ENCODE measurements around the gene TRNP1. TPM values are rescaled to one million over a fixed set of nuclear protein-coding genes. Genes with fewer than 3 reads are reported as not detected.

TRNP1 gene
- total RNA-seq, 4 donors from 2014 or later, result 14.9 to 29.4 (median 20.2) TPM

DNA sequence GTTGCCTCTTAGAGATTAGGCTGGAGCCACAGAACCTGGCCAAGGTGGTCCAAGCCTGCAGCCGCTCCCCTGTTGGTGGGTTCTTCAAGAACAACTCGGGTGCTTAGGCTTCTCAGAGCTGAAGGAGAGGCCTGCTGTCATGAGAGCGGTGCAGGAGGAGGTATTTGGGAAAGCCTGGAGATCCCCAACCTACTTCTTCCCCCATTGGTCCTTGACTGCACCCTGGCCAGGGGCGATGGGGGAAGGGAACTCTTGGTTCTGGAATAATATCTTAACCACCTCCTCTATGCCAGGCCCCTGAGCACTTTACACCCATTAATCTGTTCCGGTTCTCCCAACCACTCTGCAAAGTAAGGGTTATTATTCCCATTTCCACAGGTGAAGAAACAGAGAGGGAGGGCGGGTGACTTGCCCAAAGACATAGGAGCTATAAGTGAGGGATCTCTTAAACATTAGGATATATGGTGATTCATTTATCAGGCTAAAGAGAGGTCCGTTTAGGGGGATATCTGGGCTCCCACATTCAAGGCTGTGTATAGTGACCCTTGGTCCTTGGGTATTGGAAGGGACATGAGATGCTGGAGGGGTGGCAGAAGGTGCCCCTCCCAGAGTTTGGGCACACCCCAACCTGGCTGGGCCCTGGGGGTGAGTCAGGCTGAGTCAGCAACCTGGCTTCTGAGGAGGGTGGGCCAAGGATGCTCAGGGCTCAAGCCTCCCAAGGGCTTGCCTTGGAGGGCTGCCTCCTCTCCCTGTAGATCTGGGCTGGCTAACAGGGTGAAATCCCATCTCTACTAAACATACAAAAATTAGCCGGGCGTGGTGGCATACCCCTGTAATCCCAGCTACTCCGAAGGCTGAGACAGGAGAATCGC, 5.2 kb downstream of the TRNP1 start:
- WGBS, 2 donors, result 47 to 54% methylated on average over 11 of the region's 11 CpGs
- no peak for TF ChIP-seq POLR2A (IDR thresholded peaks at IDR 0.05)
- TF ChIP-seq, protein P1, sequence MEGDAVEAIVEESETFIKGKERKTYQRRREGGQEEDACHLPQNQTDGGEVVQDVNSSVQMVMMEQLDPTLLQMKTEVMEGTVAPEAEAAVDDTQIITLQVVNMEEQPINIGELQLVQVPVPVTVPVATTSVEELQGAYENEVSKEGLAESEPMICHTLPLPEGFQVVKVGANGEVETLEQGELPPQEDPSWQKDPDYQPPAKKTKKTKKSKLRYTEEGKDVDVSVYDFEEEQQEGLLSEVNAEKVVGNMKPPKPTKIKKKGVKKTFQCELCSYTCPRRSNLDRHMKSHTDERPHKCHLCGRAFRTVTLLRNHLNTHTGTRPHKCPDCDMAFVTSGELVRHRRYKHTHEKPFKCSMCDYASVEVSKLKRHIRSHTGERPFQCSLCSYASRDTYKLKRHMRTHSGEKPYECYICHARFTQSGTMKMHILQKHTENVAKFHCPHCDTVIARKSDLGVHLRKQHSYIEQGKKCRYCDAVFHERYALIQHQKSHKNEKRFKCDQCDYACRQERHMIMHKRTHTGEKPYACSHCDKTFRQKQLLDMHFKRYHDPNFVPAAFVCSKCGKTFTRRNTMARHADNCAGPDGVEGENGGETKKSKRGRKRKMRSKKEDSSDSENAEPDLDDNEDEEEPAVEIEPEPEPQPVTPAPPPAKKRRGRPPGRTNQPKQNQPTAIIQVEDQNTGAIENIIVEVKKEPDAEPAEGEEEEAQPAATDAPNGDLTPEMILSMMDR (IDR thresholded peaks at IDR 0.05), result no peak
- DNase-seq (ENCODE audit: low spot score in 2 of 2), result no peak
- H3K4me3 ChIP-seq (ENCODE audit: low read depth, poor library complexity, severe bottlenecking), result no peak overlapping the region
- intact Hi-C loops (cut with DNase I; ENCODE audit: low total_unique reads), result no loop called here

DNA sequence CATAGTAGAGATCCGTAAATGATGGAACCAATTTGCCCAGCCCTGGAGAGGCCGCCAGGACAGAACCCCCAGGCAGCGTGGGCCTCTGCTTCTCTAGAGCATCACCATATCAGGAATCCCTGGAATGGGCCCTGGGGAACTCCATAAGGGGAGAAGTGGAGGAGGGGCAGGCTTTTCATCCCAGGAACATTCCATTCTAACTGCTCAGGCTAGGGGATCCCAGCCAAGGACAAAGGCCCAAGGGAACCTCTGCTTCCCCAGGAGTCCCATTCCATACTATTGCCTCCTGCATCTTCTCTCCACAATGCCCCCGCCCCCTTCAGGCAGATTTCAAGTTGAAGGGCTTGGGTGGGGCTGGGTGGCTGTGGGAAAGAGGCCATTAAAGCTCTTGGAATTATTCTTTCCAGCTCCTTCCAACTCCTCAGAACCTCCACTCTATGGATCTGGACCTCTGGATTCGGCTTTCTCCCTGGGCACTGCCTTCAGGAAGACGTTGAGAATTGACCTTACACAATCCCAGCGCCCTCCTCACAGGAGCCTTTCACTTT, 6.0 kb downstream of the TRNP1 start:
- WGBS, 2 donors, result 36 to 37% methylated on average over 7 of the region's 7 CpGs
- H3K4me3 ChIP-seq (ENCODE audit: low read depth, poor library complexity, severe bottlenecking), result no peak overlapping the region
- peak in 1 of 2 donors; percentile 79 for DNase-seq (ENCODE audit: low spot score in 2 of 2)
- TF ChIP-seq, protein P1 (IDR thresholded peaks at IDR 0.05), result no peak
- no peak for TF ChIP-seq POLR2A (IDR thresholded peaks at IDR 0.05)
- intact Hi-C loops (cut with DNase I; ENCODE audit: low total_unique reads), result no loop called here

DNA sequence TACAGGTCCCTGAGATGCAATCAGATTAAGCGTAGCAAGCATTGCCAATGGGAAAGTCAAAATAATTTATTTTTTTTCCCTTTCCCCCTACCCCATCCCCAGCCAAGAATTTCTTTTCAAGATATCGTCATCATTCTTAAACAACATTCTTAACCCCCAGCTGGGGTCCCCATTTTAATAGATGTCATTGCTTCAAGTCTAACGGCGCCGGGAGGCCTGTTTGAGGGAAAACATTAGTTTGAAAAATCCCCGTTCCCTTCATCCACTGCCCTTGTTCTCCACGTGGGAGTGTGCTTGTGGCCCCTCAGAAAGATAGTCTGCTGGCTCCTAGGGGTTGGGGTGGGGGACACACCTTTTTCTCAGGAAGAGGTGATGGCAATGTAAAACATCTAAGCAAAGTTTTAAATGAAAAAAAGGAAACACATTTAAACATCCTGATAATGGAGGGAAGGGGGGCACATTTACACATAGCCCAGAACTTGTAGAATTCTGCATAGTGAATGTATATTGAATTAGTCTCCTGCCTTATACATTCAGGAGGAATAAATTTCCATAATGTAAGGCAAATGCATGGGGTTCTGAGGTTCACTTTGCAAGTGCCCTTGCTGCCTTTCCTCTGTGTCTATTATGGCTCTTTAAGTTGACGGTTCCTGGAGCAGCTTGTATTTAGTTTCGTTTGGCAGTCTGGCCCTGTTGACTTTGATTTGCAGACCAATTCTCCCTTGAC, 6.8 kb downstream of the TRNP1 start:
- no peak overlapping the region for H3K4me3 ChIP-seq (ENCODE audit: low read depth, poor library complexity, severe bottlenecking)
- no peak for TF ChIP-seq POLR2A (IDR thresholded peaks at IDR 0.05)
- TF ChIP-seq, protein P1 (IDR thresholded peaks at IDR 0.05), result no peak
- no peak for DNase-seq (ENCODE audit: low spot score in 2 of 2)
- intact Hi-C loops (cut with DNase I; ENCODE audit: low total_unique reads), result no loop called here
- 38 to 56% methylated on average over 9 of the region's 9 CpGs for WGBS, 2 donors

DNA sequence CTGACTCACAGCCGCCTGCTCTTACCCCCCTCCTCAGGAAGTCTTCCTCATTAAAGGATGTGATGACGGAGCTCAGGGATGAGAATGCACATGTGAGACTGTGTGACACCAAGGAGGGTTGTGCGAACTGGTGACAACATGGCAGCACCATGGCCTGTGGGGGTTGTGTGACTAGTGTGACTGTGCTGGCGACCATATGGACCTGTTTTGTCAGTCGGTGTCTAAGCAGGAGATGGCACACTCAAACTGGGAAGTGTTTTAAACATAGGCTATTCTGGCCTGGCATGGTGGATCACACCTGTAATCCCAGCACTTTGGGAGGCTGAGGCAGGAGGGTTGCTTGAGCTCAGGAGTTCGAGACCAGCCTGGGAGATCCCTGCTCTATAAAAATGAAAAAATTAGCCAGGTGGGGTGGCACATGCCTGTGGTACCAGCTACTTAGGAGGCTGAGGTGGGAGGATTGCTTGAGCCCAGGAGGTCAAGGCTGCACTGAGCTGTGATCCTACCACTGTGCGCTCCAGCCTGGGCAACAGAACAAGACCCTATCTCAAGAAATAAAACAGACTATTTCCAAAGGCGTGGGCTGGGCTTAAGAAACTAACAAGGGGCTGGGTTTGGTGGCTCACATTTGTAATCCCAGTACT, 7.4 kb downstream of the TRNP1 start:
- 64 to 68% methylated on average over 8 of the region's 8 CpGs for WGBS, 2 donors
- no peak overlapping the region for H3K4me3 ChIP-seq (ENCODE audit: low read depth, poor library complexity, severe bottlenecking)
- no peak for TF ChIP-seq POLR2A (IDR thresholded peaks at IDR 0.05)
- TF ChIP-seq, protein P1 (IDR thresholded peaks at IDR 0.05), result no peak
- DNase-seq (ENCODE audit: low spot score in 2 of 2), result no peak
- intact Hi-C loops (cut with DNase I; ENCODE audit: low total_unique reads), result no loop called here

DNA sequence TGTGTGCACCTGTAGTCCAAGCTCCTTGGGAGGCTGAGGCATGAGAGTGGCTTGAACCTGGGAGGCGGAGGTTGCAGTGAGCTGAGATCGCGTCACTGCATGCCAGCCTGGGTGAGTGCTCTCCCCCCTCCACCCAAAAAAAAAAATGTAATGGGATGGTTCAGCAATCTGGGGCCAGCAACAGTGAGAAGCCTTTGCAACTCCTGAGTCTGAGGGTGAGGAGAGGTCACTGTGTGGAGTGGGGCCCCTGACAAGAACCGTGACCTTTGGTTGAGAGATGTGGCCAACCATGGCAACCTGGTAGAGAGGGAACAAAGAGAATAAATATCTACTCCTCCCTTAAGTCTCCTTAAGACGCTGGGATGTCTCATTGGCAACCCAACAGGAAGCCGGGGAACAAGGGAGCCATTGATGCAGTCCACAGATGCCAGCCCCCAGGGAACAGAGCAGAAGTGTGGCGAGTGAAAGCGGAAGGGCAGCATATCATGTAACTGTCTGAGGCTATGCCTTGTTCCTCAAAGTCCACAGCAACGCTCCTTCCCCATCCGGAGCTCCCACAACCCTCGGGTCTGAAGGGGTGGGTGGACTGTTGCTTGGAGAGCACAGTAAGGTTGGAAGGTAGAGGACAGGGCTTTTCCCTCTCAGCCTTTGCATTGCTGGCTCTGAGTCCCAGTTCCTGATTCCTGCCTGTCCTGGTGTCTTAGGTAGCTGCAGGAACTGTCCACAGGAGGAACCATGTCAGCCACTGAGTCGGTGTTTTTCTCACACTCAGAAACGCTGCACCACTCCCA, 8.3 kb downstream of the TRNP1 start:
- intact Hi-C loops (cut with DNase I; ENCODE audit: low total_unique reads), result no loop called here

More for the DNA sequence above, 8.3 kb downstream of the TRNP1 start:
- WGBS, 2 donors, result 32 to 34% methylated on average over 13 of the region's 13 CpGs
- H3K4me3 ChIP-seq (ENCODE audit: low read depth, poor library complexity, severe bottlenecking), result no peak overlapping the region
- TF ChIP-seq, protein P1 (IDR thresholded peaks at IDR 0.05), result no peak
- no peak for TF ChIP-seq POLR2A (IDR thresholded peaks at IDR 0.05)
- peak in 1 of 2 donors; percentile 69 for DNase-seq (ENCODE audit: low spot score in 2 of 2)

All from lower leg skin (tissue), 4 donors.